ENCODE results near the gene SGIP1.

Gene SGIP1

DNA sequence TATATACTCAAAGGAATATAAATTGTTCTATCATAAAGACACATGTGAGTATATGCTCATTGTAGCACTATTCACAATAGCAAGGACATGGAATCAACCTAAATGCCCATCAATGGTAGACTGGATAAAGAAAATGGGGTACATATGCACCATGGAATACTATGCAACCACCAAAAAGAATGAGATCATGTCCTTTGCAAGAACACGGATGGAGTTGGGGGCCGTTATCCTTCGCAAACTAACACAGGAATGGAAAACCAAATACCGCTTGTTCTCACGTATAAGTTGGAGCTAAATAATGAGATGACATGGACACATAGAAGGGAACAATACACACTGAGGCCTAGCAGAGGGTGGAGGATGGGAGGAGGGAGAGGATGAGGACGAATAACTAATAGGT is 16.0 kb upstream of the SGIP1 start:
- TF ChIP-seq CTCF (IDR thresholded peaks at IDR 0.05): no peak
- H3K27ac Mint-ChIP-seq: no peak overlapping the region
- no peaks in the 10 kb centered on the region for H3K36me3 Mint-ChIP-seq (ENCODE audit: low read depth)
- no peak for DNase-seq
- H3K4me3 Mint-ChIP-seq: no peak overlapping the region
- no peaks in the 10 kb centered on the region for H3K4me1 Mint-ChIP-seq
- peaks cover 16% of the 10 kb centered on the region for H3K9me3 Mint-ChIP-seq
- peaks cover 4% of the 10 kb centered on the region for H3K27me3 Mint-ChIP-seq (ENCODE audit: low read depth, poor library complexity)

DNA sequence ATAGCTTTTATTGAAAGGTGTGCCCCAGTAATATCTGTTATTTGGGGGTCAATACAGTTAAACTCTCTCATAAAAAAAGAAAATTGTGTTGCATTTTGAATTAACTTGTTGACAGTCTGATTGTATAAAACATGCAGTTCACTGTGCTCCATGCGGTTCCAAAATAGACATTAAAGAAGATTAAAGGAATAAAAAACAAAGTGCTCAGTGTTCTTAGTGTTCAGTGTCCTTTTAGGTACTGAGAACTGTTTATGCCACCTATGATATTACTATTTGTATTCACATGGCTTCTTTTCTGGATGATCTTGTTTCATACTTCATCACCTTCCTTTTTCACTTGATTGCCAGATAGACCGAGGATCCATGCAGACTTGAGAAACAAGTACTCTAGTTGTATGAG is 15.3 kb upstream of the SGIP1 start:
- H3K9me3 Mint-ChIP-seq: peaks cover 9% of the 10 kb centered on the region
- H3K4me1 Mint-ChIP-seq: no peaks in the 10 kb centered on the region
- no peaks in the 10 kb centered on the region for H3K36me3 Mint-ChIP-seq (ENCODE audit: low read depth)
- no peak for DNase-seq
- H3K4me3 Mint-ChIP-seq: no peak overlapping the region
- H3K27ac Mint-ChIP-seq: no peak overlapping the region
- H3K27me3 Mint-ChIP-seq (ENCODE audit: low read depth, poor library complexity): peaks cover 4% of the 10 kb centered on the region
- TF ChIP-seq CTCF (IDR thresholded peaks at IDR 0.05): no peak

GRCh38 chr1:66519992-66520391 is 14.0 kb upstream of the SGIP1 start:
- H3K4me3 Mint-ChIP-seq: no peak overlapping the region
- H3K9me3 Mint-ChIP-seq: no peaks in the 10 kb centered on the region
- H3K27ac Mint-ChIP-seq: no peak overlapping the region
- H3K36me3 Mint-ChIP-seq (ENCODE audit: low read depth): no peaks in the 10 kb centered on the region
- DNase-seq: no peak
- H3K27me3 Mint-ChIP-seq (ENCODE audit: low read depth, poor library complexity): peaks cover 4% of the 10 kb centered on the region
- TF ChIP-seq CTCF (IDR thresholded peaks at IDR 0.05): no peak
- no peaks in the 10 kb centered on the region for H3K4me1 Mint-ChIP-seq

- Mint-ChIP-seq H3K9me3 (no peaks in the 10 kb centered on the region), H3K27ac (no peak overlapping the region), H3K4me1 (no peaks in the 10 kb centered on the region), H3K4me3 (no peak overlapping the region), H3K27me3 (ENCODE audit: low read depth, poor library complexity) (peaks cover 4% of the 10 kb centered on the region), H3K36me3 (ENCODE audit: low read depth) (no peaks in the 10 kb centered on the region)
- no peak for TF ChIP-seq CTCF (IDR thresholded peaks at IDR 0.05)
- no peak for DNase-seq
These were observed 13.3 kb upstream of the SGIP1 start for GRCh38 chr1:66520655-66521054.

GRCh38 chr1:66521721-66522365 is 12.1 kb upstream of the SGIP1 start:
- H3K4me1 Mint-ChIP-seq: no peaks in the 10 kb centered on the region
- no peak for DNase-seq
- H3K4me3 Mint-ChIP-seq: no peak overlapping the region
- H3K9me3 Mint-ChIP-seq: no peaks in the 10 kb centered on the region
- no peak for TF ChIP-seq CTCF (IDR thresholded peaks at IDR 0.05)
- H3K27ac Mint-ChIP-seq: no peak overlapping the region
- no peaks in the 10 kb centered on the region for H3K36me3 Mint-ChIP-seq (ENCODE audit: low read depth)
- peaks cover 4% of the 10 kb centered on the region for H3K27me3 Mint-ChIP-seq (ENCODE audit: low read depth, poor library complexity)

- TF ChIP-seq CTCF (IDR thresholded peaks at IDR 0.05): no peak
- DNase-seq: no peak
- H3K9me3 Mint-ChIP-seq: no peaks in the 10 kb centered on the region
- no peaks in the 10 kb centered on the region for H3K36me3 Mint-ChIP-seq (ENCODE audit: low read depth)
- no peaks in the 10 kb centered on the region for H3K27me3 Mint-ChIP-seq (ENCODE audit: low read depth, poor library complexity)
- H3K4me3 Mint-ChIP-seq: no peak overlapping the region
- no peak overlapping the region for H3K27ac Mint-ChIP-seq
- H3K4me1 Mint-ChIP-seq: no peaks in the 10 kb centered on the region
These were observed 10.4 kb upstream of the SGIP1 start for GRCh38 chr1:66523562-66523961.
